ENCODE results near the gene IL13.
"Not testable (repeated sequence)": the region's sequence is repeated elsewhere in the genome, so short reads cannot be mapped to it uniquely, and the experiment has no call there.

Gene IL13

GRCh38 chr5:132688536-132689339 is 30.8 kb downstream of the IL13 start:
- Histone ChIP-seq H3K9me3 (ENCODE audit: control insufficient read depth, low read length) (no peaks in the 10 kb centered on the region), H3K36me3 (ENCODE audit: control insufficient read depth, insufficient read depth, low read length) (no peaks in the 10 kb centered on the region), H3K27ac (ENCODE audit: insufficient read depth, low read depth, low read length, poor library complexity, severe bottlenecking) (no peak overlapping the region), H3K4me3 (ENCODE audit: insufficient read depth, low read depth, low read length) (no peak overlapping the region), H3K4me1 (ENCODE audit: control insufficient read depth, insufficient read depth, low read length) (no peaks in the 10 kb centered on the region), H3K27me3 (ENCODE audit: control insufficient read depth, insufficient read depth, low read length, poor library complexity, severe bottlenecking) (no peaks in the 10 kb centered on the region)
- 92 to 95% methylated on average over 7 of the region's 7 CpGs for whole genome bisulfite sequencing, 2 experiments

GRCh38 chr5:132689513-132689912 is 31.5 kb downstream of the IL13 start:
- no peak overlapping the region for H3K27ac ChIP-seq (ENCODE audit: insufficient read depth, low read depth, low read length, poor library complexity, severe bottlenecking)
- 88 to 90% methylated on average over 6 to 7 of the region's 7 CpGs for WGBS, 2 experiments

DNA sequence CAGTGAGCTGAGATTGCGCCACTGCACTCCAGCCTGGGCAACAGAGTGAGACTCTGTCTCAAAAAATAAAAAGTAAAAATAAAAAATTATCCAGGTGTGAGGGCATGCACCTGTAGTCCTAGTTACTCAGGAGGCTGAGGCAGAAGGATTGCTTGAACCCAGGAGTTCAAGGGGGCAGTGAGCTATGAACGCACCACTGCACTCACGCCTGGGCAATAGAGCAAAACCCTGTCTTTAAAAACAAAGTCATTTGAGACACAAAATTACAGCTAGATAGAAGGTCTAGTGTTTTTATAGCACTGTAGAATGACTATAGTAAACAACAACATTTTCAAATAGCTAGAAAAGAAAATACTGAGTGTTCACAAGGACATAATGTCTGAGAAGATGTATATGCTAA is 32.2 kb downstream of the IL13 start:
- H3K4me1 ChIP-seq (ENCODE audit: control insufficient read depth, insufficient read depth, low read length), result no peaks in the 10 kb centered on the region
- no peaks in the 10 kb centered on the region for H3K9me3 ChIP-seq (ENCODE audit: control insufficient read depth, low read length)
- no peaks in the 10 kb centered on the region for H3K36me3 ChIP-seq (ENCODE audit: control insufficient read depth, insufficient read depth, low read length)
- 91 to 100% methylated on average over 3 of the region's 3 CpGs for WGBS, 2 experiments
- H3K27ac ChIP-seq (ENCODE audit: insufficient read depth, low read depth, low read length, poor library complexity, severe bottlenecking), result no peak overlapping the region
- no peaks in the 10 kb centered on the region for H3K27me3 ChIP-seq (ENCODE audit: control insufficient read depth, insufficient read depth, low read length, poor library complexity, severe bottlenecking)
- H3K4me3 ChIP-seq (ENCODE audit: insufficient read depth, low read depth, low read length), result no peak overlapping the region

More at GRCh38 chr5:132689513-132689912, 31.5 kb downstream of the IL13 start:
- H3K36me3 ChIP-seq (ENCODE audit: control insufficient read depth, insufficient read depth, low read length), result no peaks in the 10 kb centered on the region
- no peak overlapping the region for H3K4me3 ChIP-seq (ENCODE audit: insufficient read depth, low read depth, low read length)
- H3K4me1 ChIP-seq (ENCODE audit: control insufficient read depth, insufficient read depth, low read length), result no peaks in the 10 kb centered on the region
- no peaks in the 10 kb centered on the region for H3K27me3 ChIP-seq (ENCODE audit: control insufficient read depth, insufficient read depth, low read length, poor library complexity, severe bottlenecking)
- no peaks in the 10 kb centered on the region for H3K9me3 ChIP-seq (ENCODE audit: control insufficient read depth, low read length)

DNA sequence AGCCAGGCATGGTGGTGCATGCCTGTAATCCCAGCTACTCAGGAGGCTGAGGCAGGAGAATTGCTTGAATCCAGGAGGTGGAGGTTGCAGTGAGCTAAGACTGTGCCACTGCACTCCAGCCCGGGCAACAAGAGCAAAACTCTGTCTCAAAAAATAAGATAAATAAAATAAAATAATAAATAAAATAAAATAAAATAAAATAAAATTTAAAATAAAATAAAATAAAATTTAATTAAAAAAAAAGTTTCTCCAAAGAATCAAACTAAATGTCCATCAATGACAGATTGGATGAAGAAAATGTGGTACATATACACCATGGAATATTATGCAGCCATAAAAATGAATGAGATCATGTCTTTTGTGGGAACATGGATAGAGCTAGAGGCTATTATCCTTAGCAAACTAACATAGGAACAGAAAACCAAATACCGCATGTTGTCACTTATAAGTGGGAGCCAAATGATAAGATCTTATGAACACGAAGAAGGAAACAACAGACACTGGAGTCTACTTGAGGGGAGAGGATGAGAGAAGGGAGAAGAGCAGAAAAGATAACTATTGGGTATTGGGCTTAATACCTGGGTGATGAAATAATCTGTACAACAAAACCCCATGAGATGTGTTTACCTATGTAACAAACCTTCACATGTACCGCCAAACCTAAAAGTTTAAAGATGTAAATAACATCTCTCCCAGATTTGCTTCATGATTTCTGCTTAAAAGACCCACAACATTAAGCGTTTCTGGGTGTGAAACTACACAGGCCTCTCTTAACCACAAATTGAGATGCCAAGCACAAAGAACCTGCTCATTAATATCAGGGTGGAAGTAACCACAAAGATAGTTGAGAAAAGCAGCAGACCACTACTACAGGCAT is 34.0 kb downstream of the IL13 start:
- not testable (repeated sequence) for H3K27me3 ChIP-seq (ENCODE audit: control insufficient read depth, insufficient read depth, low read length, poor library complexity, severe bottlenecking); H3K27ac ChIP-seq (ENCODE audit: insufficient read depth, low read depth, low read length, poor library complexity, severe bottlenecking); H3K36me3 ChIP-seq (ENCODE audit: control insufficient read depth, insufficient read depth, low read length); H3K4me3 ChIP-seq (ENCODE audit: insufficient read depth, low read depth, low read length); H3K9me3 ChIP-seq (ENCODE audit: control insufficient read depth, low read length); H3K4me1 ChIP-seq (ENCODE audit: control insufficient read depth, insufficient read depth, low read length)
- 94 to 95% methylated on average over 4 of the region's 5 CpGs for WGBS, 2 experiments

- no peaks in the 10 kb centered on the region for H3K36me3 ChIP-seq (ENCODE audit: control insufficient read depth, insufficient read depth, low read length)
- H3K9me3 ChIP-seq (ENCODE audit: control insufficient read depth, low read length), result no peaks in the 10 kb centered on the region
- H3K27me3 ChIP-seq (ENCODE audit: control insufficient read depth, insufficient read depth, low read length, poor library complexity, severe bottlenecking), result no peaks in the 10 kb centered on the region
- no peak overlapping the region for H3K4me3 ChIP-seq (ENCODE audit: insufficient read depth, low read depth, low read length)
- no peak overlapping the region for H3K27ac ChIP-seq (ENCODE audit: insufficient read depth, low read depth, low read length, poor library complexity, severe bottlenecking)
- H3K4me1 ChIP-seq (ENCODE audit: control insufficient read depth, insufficient read depth, low read length), result no peaks in the 10 kb centered on the region
These were observed 34.6 kb downstream of the IL13 start for GRCh38 chr5:132692632-132692967.

GRCh38 chr5:132695956-132696355 is 38.0 kb downstream of the IL13 start:
- WGBS, 2 experiments, result 100% methylated on average over 1 to 3 of the region's 4 CpGs
- no peak overlapping the region for H3K4me3 ChIP-seq (ENCODE audit: insufficient read depth, low read depth, low read length)

DNA sequence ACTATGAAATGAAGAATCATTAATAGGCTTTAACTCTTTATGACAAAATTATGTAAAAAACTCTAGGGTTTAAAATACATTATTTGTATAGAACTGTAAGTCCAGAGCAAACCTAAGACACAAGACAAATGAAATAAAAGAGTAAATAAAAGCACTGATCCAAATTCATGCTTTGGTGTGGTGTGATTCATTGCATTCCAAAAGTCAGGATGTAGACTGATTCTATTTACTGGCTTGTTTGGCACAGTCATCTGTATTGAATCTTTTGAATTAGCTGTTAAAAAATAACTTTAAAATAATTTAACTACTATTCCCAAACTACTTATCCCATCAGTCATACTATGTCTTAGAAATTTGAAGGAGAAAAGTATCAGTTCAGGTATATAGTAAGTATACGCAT is 46.9 kb downstream of the IL13 start:
- no CpG with 5 or more reads among the region's 1 CpG for WGBS, 2 experiments
- no peaks in the 10 kb centered on the region for H3K4me1 ChIP-seq (ENCODE audit: control insufficient read depth, insufficient read depth, low read length)
- no peak overlapping the region for H3K27ac ChIP-seq (ENCODE audit: insufficient read depth, low read depth, low read length, poor library complexity, severe bottlenecking)
- H3K27me3 ChIP-seq (ENCODE audit: control insufficient read depth, insufficient read depth, low read length, poor library complexity, severe bottlenecking), result no peaks in the 10 kb centered on the region
- H3K36me3 ChIP-seq (ENCODE audit: control insufficient read depth, insufficient read depth, low read length), result peaks cover 15% of the 10 kb centered on the region
- H3K4me3 ChIP-seq (ENCODE audit: insufficient read depth, low read depth, low read length), result no peak overlapping the region
- no peaks in the 10 kb centered on the region for H3K9me3 ChIP-seq (ENCODE audit: control insufficient read depth, low read length)

More at GRCh38 chr5:132695956-132696355, 38.0 kb downstream of the IL13 start:
- H3K27me3 ChIP-seq (ENCODE audit: control insufficient read depth, insufficient read depth, low read length, poor library complexity, severe bottlenecking), result no peaks in the 10 kb centered on the region
- H3K9me3 ChIP-seq (ENCODE audit: control insufficient read depth, low read length), result no peaks in the 10 kb centered on the region
- no peaks in the 10 kb centered on the region for H3K4me1 ChIP-seq (ENCODE audit: control insufficient read depth, insufficient read depth, low read length)
- H3K36me3 ChIP-seq (ENCODE audit: control insufficient read depth, insufficient read depth, low read length), result peaks cover 11% of the 10 kb centered on the region
- H3K27ac ChIP-seq (ENCODE audit: insufficient read depth, low read depth, low read length, poor library complexity, severe bottlenecking), result no peak overlapping the region

GRCh38 chr5:132708645-132709044 is 50.7 kb downstream of the IL13 start:
- Histone ChIP-seq H3K27me3 (ENCODE audit: control insufficient read depth, insufficient read depth, low read length, poor library complexity, severe bottlenecking) (no peaks in the 10 kb centered on the region), H3K4me1 (ENCODE audit: control insufficient read depth, insufficient read depth, low read length) (no peaks in the 10 kb centered on the region), H3K4me3 (ENCODE audit: insufficient read depth, low read depth, low read length) (no peak overlapping the region), H3K36me3 (ENCODE audit: control insufficient read depth, insufficient read depth, low read length) (no peaks in the 10 kb centered on the region), H3K27ac (ENCODE audit: insufficient read depth, low read depth, low read length, poor library complexity, severe bottlenecking) (no peak overlapping the region), H3K9me3 (ENCODE audit: control insufficient read depth, low read length) (no peaks in the 10 kb centered on the region)

Data from ectodermal cell (in vitro differentiated cells).